GM19035 (cell line): ENCODE data around the gene FAM162A.
A peak's percentile ranks its signal among the peaks of the same experiment; 100 is the strongest.

Source experiments
- ATAC-seq: cut with Tn5 transposase; IDR thresholded peaks from one replicate; pipeline ENCODE4 v1.9.1; 2021; ENCODE audit not compliant: unreplicated experiment

The FAM162A gene

GRCh38 chr3:122387709-122388108, 3.7 kb downstream of the FAM162A start:
- ATAC-seq: no peak

GRCh38 chr3:122389197-122389596, 5.2 kb downstream of the FAM162A start:
- ATAC-seq: no peak

- ATAC-seq: no peak
These were observed 5.9 kb downstream of the FAM162A start for GRCh38 chr3:122389892-122390291.

GRCh38 chr3:122390665-122391064, 6.7 kb downstream of the FAM162A start:
- ATAC-seq: no peak

- no peak for ATAC-seq
These were observed 7.9 kb downstream of the FAM162A start for GRCh38 chr3:122391681-122392446.

GRCh38 chr3:122392868-122393844, 9.2 kb downstream of the FAM162A start:
- ATAC-seq: no peak

- no peak for ATAC-seq
These were observed 10.2 kb downstream of the FAM162A start for GRCh38 chr3:122394173-122394572.

GRCh38 chr3:122395582-122395981, 11.6 kb downstream of the FAM162A start:
- no peak for ATAC-seq

- no peak for ATAC-seq
These were observed 12.5 kb downstream of the FAM162A start for GRCh38 chr3:122396511-122396910.

GRCh38 chr3:122397201-122397600, 13.2 kb downstream of the FAM162A start:
- no peak for ATAC-seq

GRCh38 chr3:122398920-122399319, 14.9 kb downstream of the FAM162A start:
- no peak for ATAC-seq

GRCh38 chr3:122403489-122403888, 19.5 kb downstream of the FAM162A start:
- no peak for ATAC-seq

- ATAC-seq: no peak
These were observed 21.0 kb downstream of the FAM162A start for GRCh38 chr3:122405015-122405414.

- ATAC-seq: no peak
These were observed 22.2 kb downstream of the FAM162A start for GRCh38 chr3:122406198-122406597.

- ATAC-seq: no peak
These were observed 24.0 kb downstream of the FAM162A start for GRCh38 chr3:122407946-122408345.

- ATAC-seq: no peak
These were observed 25.5 kb downstream of the FAM162A start for GRCh38 chr3:122409446-122409845.

- ATAC-seq: no peak
These were observed 26.1 kb downstream of the FAM162A start for GRCh38 chr3:122410111-122410510.

- ATAC-seq: no peak
These were observed 26.7 kb downstream of the FAM162A start for GRCh38 chr3:122410639-122411038.

GRCh38 chr3:122414391-122414790, 30.4 kb downstream of the FAM162A start:
- no peak for ATAC-seq

- peak; percentile 47 for ATAC-seq
These were observed 31.2 kb downstream of the FAM162A start for GRCh38 chr3:122415104-122415744.
